H9 (cell line): Measurements from ENCODE around the gene SLC4A5. TPM values are rescaled to one million over a fixed set of nuclear protein-coding genes. Genes with fewer than 3 reads are reported as not detected.

Experiments used
- DNase-seq: peaks from one replicate; pipeline ENCODE4 v3.0.0-alpha.2; 2017
- H2AFZ ChIP-seq: one replicate; pipeline ENCODE4 v1.6.1; 2013; ENCODE audit warnings: mild to moderate bottlenecking, low read length, control low read depth, moderate library complexity
- H2AK5ac ChIP-seq: 2 replicates; pipeline ENCODE4 v1.6.1; 2013; ENCODE audit warnings: low read length, control low read depth, mixed read lengths; ENCODE audit not compliant: insufficient read length
- H2BK120ac ChIP-seq: one replicate; pipeline ENCODE4 v1.6.1; 2013; ENCODE audit warnings: low read depth, mild to moderate bottlenecking, low read length, control low read depth, inconsistent platforms; ENCODE audit not compliant: poor library complexity, severe bottlenecking
- H2BK12ac ChIP-seq: 2 replicates; pipeline ENCODE4 v1.6.1; 2013; ENCODE audit warnings: low read length, control low read depth, mixed read lengths, low read depth; ENCODE audit not compliant: insufficient read length
- H2BK15ac ChIP-seq: 2 replicates; pipeline ENCODE4 v1.6.1; 2013; ENCODE audit warnings: low read depth, low read length, control low read depth
- H2BK20ac ChIP-seq: one replicate; pipeline ENCODE4 v1.6.1; 2013; ENCODE audit warnings: low read depth, mild to moderate bottlenecking, low read length, control low read depth, inconsistent platforms; ENCODE audit not compliant: poor library complexity, severe bottlenecking
- H2BK5ac ChIP-seq: 2 replicates; pipeline ENCODE4 v1.6.1; 2013; ENCODE audit warnings: low read length, control low read depth, mixed read lengths; ENCODE audit not compliant: insufficient read length
- H3K14ac ChIP-seq: 2 replicates; pipeline ENCODE4 v1.6.1; 2013; ENCODE audit warnings: low read length, control low read depth; ENCODE audit not compliant: insufficient read depth
- H3K18ac ChIP-seq: 2 replicates; pipeline ENCODE4 v1.6.1; 2013; ENCODE audit warnings: low read depth, mild to moderate bottlenecking, mixed read lengths, low read length, control low read depth; ENCODE audit not compliant: insufficient read length
- H3K23ac ChIP-seq: 2 replicates; pipeline ENCODE4 v1.6.1; 2013; ENCODE audit warnings: low read length, control low read depth, mixed read lengths, low read depth; ENCODE audit not compliant: insufficient read length
- H3K23me2 ChIP-seq: 2 replicates; pipeline ENCODE4 v1.6.1; 2013; ENCODE audit warnings: low read depth, mild to moderate bottlenecking, mixed read lengths, low read length, control low read depth; ENCODE audit not compliant: insufficient read length, poor library complexity, severe bottlenecking
- H3K27ac ChIP-seq: 2 replicates; pipeline ENCODE4 v1.5.1; 2013; ENCODE audit warnings: low read length, control low read depth, mixed read lengths, low read depth; ENCODE audit not compliant: insufficient read length
- H3K27me3 ChIP-seq: 2 replicates; pipeline ENCODE4 v1.6.1; 2013; ENCODE audit warnings: low read length, control low read depth, inconsistent platforms; ENCODE audit not compliant: insufficient read depth
- H3K4ac ChIP-seq: 2 replicates; pipeline ENCODE4 v1.6.1; 2013; ENCODE audit warnings: low read depth, mild to moderate bottlenecking, control low read depth, inconsistent platforms, low read length, moderate library complexity
- H3K4me1 ChIP-seq: 2 replicates; pipeline ENCODE4 v1.6.1; 2013; ENCODE audit warnings: low read length, control low read depth, inconsistent platforms; ENCODE audit not compliant: insufficient read depth
- H3K4me2 ChIP-seq: 2 replicates; pipeline ENCODE4 v1.6.1; 2013; ENCODE audit warnings: low read length, control low read depth, mixed read lengths; ENCODE audit not compliant: insufficient read length, insufficient read depth
- H3K56ac ChIP-seq: 2 replicates; pipeline ENCODE4 v1.6.1; 2013; ENCODE audit warnings: low read depth, mild to moderate bottlenecking, mixed read lengths, low read length, control low read depth; ENCODE audit not compliant: insufficient read length
- H3K79me1 ChIP-seq: 2 replicates; pipeline ENCODE4 v1.6.1; 2013; ENCODE audit warnings: low read depth, mild to moderate bottlenecking, moderate library complexity, low read length, control low read depth, inconsistent platforms; ENCODE audit not compliant: insufficient read depth, poor library complexity, severe bottlenecking
- H3K79me2 ChIP-seq: 2 replicates; pipeline ENCODE4 v1.6.1; 2013; ENCODE audit warnings: low read length, control low read depth, inconsistent platforms; ENCODE audit not compliant: insufficient read depth
- H3K9ac ChIP-seq: 2 replicates; pipeline ENCODE4 v1.6.1; 2013; ENCODE audit warnings: low read length, control low read depth, mixed read lengths; ENCODE audit not compliant: insufficient read length; ENCODE audit errors: extremely low read depth
- H3K9me3 ChIP-seq: one replicate; pipeline ENCODE4 v1.6.1; 2013; ENCODE audit warnings: low read depth, low read length, inconsistent platforms; ENCODE audit not compliant: control insufficient read depth
- H3T11ph ChIP-seq: one replicate; pipeline ENCODE4 v1.6.1; 2013; ENCODE audit warnings: mild to moderate bottlenecking, low read length, control low read depth, inconsistent platforms
- H4K20me1 ChIP-seq: one replicate; pipeline ENCODE4 v1.6.1; 2013; ENCODE audit not compliant: control insufficient read depth, insufficient read length, insufficient read depth
- H4K5ac ChIP-seq: 2 replicates; pipeline ENCODE4 v1.6.1; 2013; ENCODE audit warnings: low read depth, mild to moderate bottlenecking, mixed read lengths, low read length, control low read depth; ENCODE audit not compliant: insufficient read length
- H4K8ac ChIP-seq: replicated peaks from 2 replicates; pipeline ENCODE4 v1.6.1; 2013; ENCODE audit warnings: low read length, control low read depth, mixed read lengths, low read depth; ENCODE audit not compliant: insufficient read length
- H4K91ac ChIP-seq: 2 replicates; pipeline ENCODE4 v1.6.1; 2013; ENCODE audit warnings: low read depth, mild to moderate bottlenecking, moderate library complexity, mixed read lengths, low read length, control low read depth; ENCODE audit not compliant: insufficient read length
- H3K27ac Mint-ChIP-seq, 3 experiments: 2 replicates in 2 of 3; 3 replicates in 1 of 3; pipeline ENCODE4 v1.8.0; 2020 to 2021; ENCODE audit warnings: mixed read lengths in 3 of 3, mild to moderate bottlenecking in 1 of 3, moderate library complexity in 1 of 3
- H3K27me3 Mint-ChIP-seq: 2 replicates; pipeline ENCODE4 v1.8.0; 2021; ENCODE audit warnings: low read depth, mild to moderate bottlenecking, moderate library complexity, mixed read lengths
- H3K36me3 Mint-ChIP-seq, 3 experiments: 2 replicates in 2 of 3; 3 replicates in 1 of 3; pipeline ENCODE4 v1.8.0; 2020 to 2021; ENCODE audit warnings: low read depth in 3 of 3, mixed read lengths in 3 of 3; ENCODE audit not compliant: insufficient read depth in 1 of 3
- H3K4me1 Mint-ChIP-seq, 2 experiments: 2 replicates each; pipeline ENCODE4 v1.8.0; 2020; ENCODE audit warnings: mixed read lengths in 2 of 2
- H3K4me3 Mint-ChIP-seq, 2 experiments: 2 replicates in 1 of 2; 3 replicates in 1 of 2; pipeline ENCODE4 v1.8.0; 2020 to 2021; ENCODE audit warnings: mild to moderate bottlenecking in 2 of 2, mixed read lengths in 2 of 2, moderate library complexity in 1 of 2
- H3K9me3 Mint-ChIP-seq, 2 experiments: 2 replicates in 1 of 2; 3 replicates in 1 of 2; pipeline ENCODE4 v1.8.0; 2020; ENCODE audit warnings: mild to moderate bottlenecking in 2 of 2, mixed read lengths in 2 of 2, moderate library complexity in 1 of 2
- CTCF ChIP-seq: fragments of 200-600 bp; sonication (generic); conservative IDR thresholded peaks from 3 replicates; pipeline ENCODE4 v1.8.0; 2021; ENCODE audit warnings: antibody characterized with exemption, mild to moderate bottlenecking
- WGBS: extraction: QIAGEN DNeasy Blood & Tissue Kit; methylation state at CpG from one replicate; pipeline ENCODE4 v1.1.7; 2013; ENCODE audit warnings: missing lambda C conversion rate, low lambda C conversion rate, mixed read lengths; ENCODE audit not compliant: insufficient read length; ENCODE audit errors: extremely low coverage; 5-methylcytosine and 5-hydroxymethylcytosine counted together
- total RNA-seq: library from RNA; stranded (reverse); gene quantifications from 2 replicates; pipeline ENCODE4 v1.2.1, GENCODE V29; 2021

The SLC4A5 gene
- total RNA-seq, 1 experiment from 2014 or later: 0.50 TPM

GRCh38 chr2:74385396-74385795 lies 42.2 kb upstream of the SLC4A5 start:
- H3K27ac Mint-ChIP-seq: no peak overlapping the region
- no peaks in the 10 kb centered on the region for H3K9me3 ChIP-seq
- no peaks in the 10 kb centered on the region for H3K9me3 Mint-ChIP-seq
- no peaks in the 10 kb centered on the region for H3K27me3 Mint-ChIP-seq
- no peaks in the 10 kb centered on the region for H4K20me1 ChIP-seq
- no peak overlapping the region for H3K4ac ChIP-seq
- H3K9ac ChIP-seq: no peak overlapping the region
- H3K27me3 ChIP-seq: no peaks in the 10 kb centered on the region
- H3K23ac ChIP-seq: no peak overlapping the region
- H3K14ac ChIP-seq: no peak overlapping the region
- H3K4me1 Mint-ChIP-seq: peaks cover 3 to 9% of the 10 kb centered on the region in 2 experiments
- H3K27ac ChIP-seq: no peak overlapping the region
- H4K5ac ChIP-seq: no peak overlapping the region
- TF ChIP-seq CTCF: no peak
- H3K23me2 ChIP-seq: no peaks in the 10 kb centered on the region
- H4K91ac ChIP-seq: no peak overlapping the region
- no peak overlapping the region for H3K56ac ChIP-seq
- no peak overlapping the region for H2BK120ac ChIP-seq
- H2BK20ac ChIP-seq: no peak overlapping the region
- H3K4me2 ChIP-seq: no peak overlapping the region
- no peak overlapping the region for H2BK12ac ChIP-seq
- H4K8ac ChIP-seq: no peak overlapping the region
- H3K4me3 Mint-ChIP-seq: no peak overlapping the region
- DNase-seq: no peak
- WGBS: no CpG with 5 or more reads among the region's 8 CpGs
- H3K18ac ChIP-seq: no peak overlapping the region
- peaks cover 12% of the 10 kb centered on the region; the same call in 1 of the 2 replicates for H3K79me2 ChIP-seq
- no peak overlapping the region for H2AFZ ChIP-seq
- H3T11ph ChIP-seq: no peak overlapping the region
- no peaks in the 10 kb centered on the region for H3K79me1 ChIP-seq
- no peak overlapping the region for H2AK5ac ChIP-seq
- peaks cover 3% of the 10 kb centered on the region; the same call in 1 of the 2 replicates for H3K4me1 ChIP-seq
- H2BK15ac ChIP-seq: no peak overlapping the region
- peaks cover 0 to 5% (median 2%) of the 10 kb centered on the region in 3 experiments; a peak in 4 of 7 replicates for H3K36me3 Mint-ChIP-seq
- H2BK5ac ChIP-seq: no peak overlapping the region
